HG03565 (cell line): ENCODE data around the gene DGKQ.
"Not testable (repeated sequence)": the region's sequence is repeated elsewhere in the genome, so short reads cannot be mapped to it uniquely, and the experiment has no call there.

Experiments
- ATAC-seq: cut with Tn5 transposase; IDR thresholded peaks from one replicate; pipeline ENCODE4 v1.9.1; 2021; ENCODE audit warnings: mild to moderate bottlenecking, moderate library complexity; ENCODE audit not compliant: unreplicated experiment

DGKQ gene

GRCh38 chr4:952881-953573 lies 20.3 kb downstream of the DGKQ start:
- ATAC-seq, result no peak

- ATAC-seq, result no peak
Measured at GRCh38 chr4:951594-952468, 21.5 kb downstream of the DGKQ start.

- ATAC-seq, result no peak
Measured at GRCh38 chr4:951186-951585, 22.2 kb downstream of the DGKQ start.

- ATAC-seq, result no peak
Measured at GRCh38 chr4:950136-951020, 23.0 kb downstream of the DGKQ start.

- ATAC-seq, result no peak
Measured at GRCh38 chr4:949656-950055, 23.7 kb downstream of the DGKQ start.

- ATAC-seq, result no peak
Measured at GRCh38 chr4:948936-949300, 24.5 kb downstream of the DGKQ start.

- no peak for ATAC-seq
Measured at GRCh38 chr4:948101-948935, 25.1 kb downstream of the DGKQ start.

GRCh38 chr4:947491-947971 lies 25.8 kb downstream of the DGKQ start:
- ATAC-seq, result no peak

- ATAC-seq, result no peak
Measured at GRCh38 chr4:946517-947471, 26.6 kb downstream of the DGKQ start.

GRCh38 chr4:946103-946450 lies 27.3 kb downstream of the DGKQ start:
- ATAC-seq, result no peak

GRCh38 chr4:945274-946102 lies 27.9 kb downstream of the DGKQ start:
- ATAC-seq, result no peak

GRCh38 chr4:939508-939907 lies 33.9 kb downstream of the DGKQ start:
- not testable (repeated sequence) for ATAC-seq

GRCh38 chr4:932713-933070 lies 40.7 kb downstream of the DGKQ start:
- ATAC-seq, result no peak

GRCh38 chr4:931960-932712 lies 41.2 kb downstream of the DGKQ start, which contains the start of the genes GAK and TMEM175:
Gene GAK (minus strand): TSS chr4:932316. CDS start chr4:932187, 129 bp downstream.
Gene TMEM175 (plus strand): TSS chr4:932460. CDS start chr4:947740, 15,280 bp downstream.
- ATAC-seq, result peak; percentile 77

GRCh38 chr4:931194-931959 lies 42.0 kb downstream of the DGKQ start:
- ATAC-seq, result no peak

GRCh38 chr4:930827-931193 lies 42.6 kb downstream of the DGKQ start:
- no peak for ATAC-seq

- no peak for ATAC-seq
Measured at GRCh38 chr4:930028-930551, 43.3 kb downstream of the DGKQ start.
